Stimulated activated CD8-positive, alpha-beta memory T cell treated with anti-CD3 and anti-CD28 coated beads, Interleukin-4, amount 100 ng/mL, for 24 hours (primary cell): ENCODE data around the gene MRPL19.

ENCODE experiments used
- DNase-seq: peaks from one replicate; pipeline ENCODE4 v3.0.0-alpha.2; 2020; ENCODE audit warnings: low read depth

The MRPL19 gene

GRCh38 chr2:75737961-75738360, 91.4 kb downstream of the MRPL19 start:
- DNase-seq, result no peak
